Adrenal gland (tissue), 5 donors: ENCODE results near the gene MRPL28.

Experiments
- CTCF ChIP-seq, 6 experiments: fragments of 450-650 bp in 4 of 6; fragments of 200-600 bp in 2 of 6; sonication (generic) in 1 of 6; IDR thresholded peaks; 1 replicate in 5 of 6; 2 replicates in 1 of 6; pipeline versions ENCODE4 v1.5.1 to v1.8.0; 2016 to 2021; ENCODE audit warnings: antibody characterized with exemption in 6 of 6, mild to moderate bottlenecking in 2 of 6, moderate library complexity in 1 of 6
- POLR2A ChIP-seq, 2 donors: fragments of 450-650 bp; IDR thresholded peaks; one replicate each; pipeline ENCODE4 v1.6.1; 2017; ENCODE audit warnings: antibody characterized with exemption in 2 of 2, mild to moderate bottlenecking in 2 of 2, moderate library complexity in 1 of 2
- donor health status: DM: no; HTN: no; CAD: no.

GRCh38 chr16:321532-321931, 48.8 kb downstream of the MRPL28 start:
- TF ChIP-seq CTCF (IDR thresholded peaks at IDR 0.05) (no peak), POLR2A (IDR thresholded peaks at IDR 0.05) (no peak)
